Neural progenitor cell (in vitro differentiated cells): ENCODE results near the gene MOB2.

Experiments used
- EZH2 ChIP-seq: fragments of 200-600 bp; sonication (generic); IDR thresholded peaks from 2 replicates; pipeline ENCODE4 v1.6.1; 2017; ENCODE audit warnings: antibody characterized with exemption, mild to moderate bottlenecking, moderate library complexity
- TF ChIP-seq, protein P1 (sequence below): fragments of 200-600 bp; sonication (generic); IDR thresholded peaks from 2 replicates; pipeline ENCODE4 v1.5.1; 2017; ENCODE audit warnings: antibody characterized with exemption, mild to moderate bottlenecking

DNA sequence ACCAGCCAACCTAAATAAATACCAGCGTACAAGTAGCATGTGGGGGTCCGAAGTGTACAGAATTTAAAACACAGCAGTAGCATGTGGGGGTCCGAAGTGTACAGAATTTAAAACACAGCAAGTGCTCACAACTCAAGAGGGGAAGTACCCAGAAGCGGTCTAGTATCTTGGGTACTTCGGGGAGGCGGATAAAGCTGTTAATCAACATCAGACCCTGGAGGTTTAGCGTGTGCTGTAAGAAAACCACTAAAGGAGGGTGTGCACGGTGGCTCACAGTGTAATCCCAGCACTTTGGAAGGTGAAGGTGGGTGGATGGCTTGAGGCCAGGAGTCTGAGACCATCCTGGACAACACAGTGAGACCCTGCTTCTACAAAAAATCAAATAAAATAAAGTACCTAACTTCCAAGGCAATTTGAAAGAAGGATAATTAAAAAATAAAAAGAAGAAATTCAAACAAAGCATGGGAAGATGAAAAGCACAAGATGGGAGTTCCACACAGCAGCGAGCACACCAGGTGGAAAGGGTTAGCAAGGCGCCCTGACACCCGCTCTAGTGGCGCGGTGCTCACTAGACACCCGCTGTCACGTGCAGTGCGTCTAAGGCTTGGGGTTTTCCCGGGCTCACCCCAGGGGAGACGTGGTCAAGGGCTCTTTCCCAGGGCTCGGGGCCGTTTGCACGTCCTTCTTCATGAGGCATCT, 35.0 kb upstream of the MOB2 start:
- TF ChIP-seq EZH2: no peak
- TF ChIP-seq, protein P1, sequence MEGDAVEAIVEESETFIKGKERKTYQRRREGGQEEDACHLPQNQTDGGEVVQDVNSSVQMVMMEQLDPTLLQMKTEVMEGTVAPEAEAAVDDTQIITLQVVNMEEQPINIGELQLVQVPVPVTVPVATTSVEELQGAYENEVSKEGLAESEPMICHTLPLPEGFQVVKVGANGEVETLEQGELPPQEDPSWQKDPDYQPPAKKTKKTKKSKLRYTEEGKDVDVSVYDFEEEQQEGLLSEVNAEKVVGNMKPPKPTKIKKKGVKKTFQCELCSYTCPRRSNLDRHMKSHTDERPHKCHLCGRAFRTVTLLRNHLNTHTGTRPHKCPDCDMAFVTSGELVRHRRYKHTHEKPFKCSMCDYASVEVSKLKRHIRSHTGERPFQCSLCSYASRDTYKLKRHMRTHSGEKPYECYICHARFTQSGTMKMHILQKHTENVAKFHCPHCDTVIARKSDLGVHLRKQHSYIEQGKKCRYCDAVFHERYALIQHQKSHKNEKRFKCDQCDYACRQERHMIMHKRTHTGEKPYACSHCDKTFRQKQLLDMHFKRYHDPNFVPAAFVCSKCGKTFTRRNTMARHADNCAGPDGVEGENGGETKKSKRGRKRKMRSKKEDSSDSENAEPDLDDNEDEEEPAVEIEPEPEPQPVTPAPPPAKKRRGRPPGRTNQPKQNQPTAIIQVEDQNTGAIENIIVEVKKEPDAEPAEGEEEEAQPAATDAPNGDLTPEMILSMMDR: no peak
